Occipital lobe (tissue), 2 donors: Measurements from ENCODE around the gene RBFOX1. TPM values are rescaled to one million over a fixed set of nuclear protein-coding genes. Genes with fewer than 3 reads are reported as not detected.

Experiments
- DNase-seq: peaks from one replicate; lab custom pipeline; 2025; lab: John Stamatoyannopoulos, UW
- total RNA-seq: library from RNA; depleted of rRNA; stranded (reverse); fragments of >200 nt; gene quantifications from one replicate; pipeline ENCODE4 v1.2.3, GENCODE V29; 2014

RBFOX1 gene
- total RNA-seq, 1 donor from 2014 or later: 78.0 TPM

DNA sequence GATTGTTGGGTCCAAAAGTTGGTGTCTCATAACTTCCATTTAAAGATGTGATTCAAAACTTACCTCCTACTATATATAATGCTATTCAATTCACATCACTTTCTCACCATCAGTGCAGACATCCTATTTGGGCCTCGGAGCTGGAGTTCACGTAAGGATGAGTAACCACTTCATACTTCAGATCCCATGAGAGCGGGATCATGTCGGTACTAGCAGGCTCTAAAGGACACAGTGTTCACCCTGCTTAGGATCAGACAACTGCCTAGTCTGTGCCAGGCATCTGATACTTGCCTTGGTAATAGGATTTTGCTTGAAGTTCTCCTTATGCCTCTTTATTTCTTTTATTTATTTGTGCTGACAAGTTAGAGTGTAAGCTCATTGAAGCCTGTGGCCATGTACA, 39.5 kb downstream of the RBFOX1 start:
- no peak for DNase-seq

DNA sequence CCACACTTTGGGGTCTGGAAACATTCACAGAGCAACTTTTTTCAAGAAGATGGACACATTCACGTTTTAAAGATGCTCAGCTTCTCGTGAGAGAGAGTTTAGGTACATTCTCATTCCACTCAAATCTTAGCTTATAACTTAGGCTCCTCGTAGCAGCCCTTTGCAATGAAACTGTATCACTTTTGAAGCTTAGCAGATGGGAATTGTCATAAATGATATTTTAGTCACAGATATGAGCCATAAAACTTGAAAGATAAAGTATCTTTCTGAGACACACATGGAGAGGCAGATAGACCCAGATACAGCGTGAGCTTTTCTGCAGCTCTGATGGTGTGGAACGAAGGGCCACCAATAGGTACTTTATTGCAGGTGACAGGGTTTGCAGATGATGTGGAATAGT, 41.1 kb downstream of the RBFOX1 start:
- no peak for DNase-seq

DNA sequence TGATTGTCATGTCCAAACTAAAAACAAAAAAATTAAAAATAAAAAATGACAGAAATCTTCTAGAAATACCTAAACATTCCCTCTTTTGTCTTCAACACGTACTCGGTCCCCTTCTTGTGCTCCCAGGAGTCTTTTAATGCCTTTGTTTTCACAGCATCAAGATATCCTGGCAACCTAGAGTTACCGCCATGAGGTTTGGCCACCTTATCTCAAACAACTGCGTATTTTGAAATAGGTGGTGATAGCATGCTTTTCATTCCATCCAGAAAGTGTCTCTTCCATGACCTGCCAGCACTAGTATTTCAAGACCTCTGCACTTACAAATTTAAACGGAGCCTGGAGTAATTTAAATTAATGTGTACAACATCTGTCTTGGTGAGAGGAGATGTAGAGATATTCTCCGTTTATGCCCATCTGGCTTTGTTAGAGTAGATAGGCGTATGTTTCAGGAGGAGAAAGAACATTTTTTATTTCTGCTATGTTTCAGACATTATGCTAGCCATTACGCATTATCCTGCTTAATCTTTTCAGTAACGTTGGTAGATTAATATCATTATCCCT, 42.0 kb downstream of the RBFOX1 start:
- no peak for DNase-seq

DNA sequence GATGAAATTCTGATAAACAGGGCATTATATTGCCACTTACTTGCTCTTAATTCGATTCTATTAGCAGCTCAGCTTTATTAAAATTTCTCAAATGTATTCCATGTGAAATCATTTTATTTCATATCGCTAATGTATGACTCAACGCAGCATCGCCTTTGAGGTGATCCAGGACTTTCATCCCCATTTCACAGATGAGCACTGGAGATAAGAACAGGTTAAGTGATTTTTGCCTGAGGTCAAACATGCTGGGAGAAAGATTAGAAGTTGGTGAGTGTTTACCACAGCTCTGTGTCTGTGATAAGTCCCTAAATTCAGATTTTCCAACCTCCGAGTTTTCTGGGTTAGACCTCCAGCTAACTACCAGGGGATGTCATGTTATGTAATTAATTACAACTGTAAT, 43.6 kb downstream of the RBFOX1 start:
- DNase-seq: no peak

DNA sequence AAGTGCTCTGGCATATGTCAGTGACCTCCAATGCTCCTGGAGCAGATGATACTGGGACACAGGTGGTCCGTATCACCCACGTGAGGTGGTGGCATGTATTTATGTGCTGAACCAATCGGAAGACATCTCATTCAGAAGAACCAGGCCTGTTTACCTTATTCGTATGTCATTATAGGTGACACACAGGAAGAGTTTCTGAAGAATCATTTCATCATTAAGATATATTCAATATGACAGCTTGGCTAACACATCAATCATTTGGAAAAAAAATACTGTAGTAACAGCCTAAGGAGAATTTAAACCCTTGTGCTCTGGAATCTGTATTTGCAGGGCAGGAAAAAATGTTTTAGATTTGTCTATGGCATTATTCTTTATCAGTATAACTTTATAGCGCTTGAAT, 44.6 kb downstream of the RBFOX1 start:
- DNase-seq: no peak

DNA sequence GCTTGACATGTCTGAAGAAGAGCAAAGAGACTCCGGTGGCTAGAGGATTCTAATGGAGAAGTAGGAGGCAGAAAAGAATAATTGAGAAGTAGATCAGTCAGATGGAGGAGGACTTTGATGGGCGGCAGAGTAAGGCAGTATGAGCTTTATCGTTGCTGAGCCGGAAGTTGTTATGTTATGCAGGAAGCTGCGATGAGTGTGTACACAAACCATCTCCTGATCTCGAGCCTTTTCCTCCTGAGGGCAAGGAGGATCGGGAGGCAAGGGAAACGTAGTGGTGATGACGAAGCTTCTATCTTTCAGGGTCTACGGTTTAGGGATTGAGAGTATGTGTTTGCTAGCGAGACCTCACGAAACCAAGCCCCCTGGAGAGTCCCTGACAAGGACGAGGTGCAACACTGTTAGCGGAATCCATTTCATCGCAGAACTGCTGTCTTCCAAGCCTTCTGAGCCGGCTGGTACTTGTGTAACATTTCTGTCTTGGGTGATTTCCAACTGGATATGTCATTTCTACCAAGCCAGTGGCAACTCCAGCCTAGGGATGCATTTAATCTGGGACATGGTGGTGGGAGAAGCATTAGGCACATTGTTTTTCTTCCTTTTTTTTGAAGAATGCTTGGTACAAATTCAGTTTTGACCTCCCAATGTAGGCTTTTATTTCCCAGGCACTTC, 45.5 kb downstream of the RBFOX1 start:
- DNase-seq: no peak

DNA sequence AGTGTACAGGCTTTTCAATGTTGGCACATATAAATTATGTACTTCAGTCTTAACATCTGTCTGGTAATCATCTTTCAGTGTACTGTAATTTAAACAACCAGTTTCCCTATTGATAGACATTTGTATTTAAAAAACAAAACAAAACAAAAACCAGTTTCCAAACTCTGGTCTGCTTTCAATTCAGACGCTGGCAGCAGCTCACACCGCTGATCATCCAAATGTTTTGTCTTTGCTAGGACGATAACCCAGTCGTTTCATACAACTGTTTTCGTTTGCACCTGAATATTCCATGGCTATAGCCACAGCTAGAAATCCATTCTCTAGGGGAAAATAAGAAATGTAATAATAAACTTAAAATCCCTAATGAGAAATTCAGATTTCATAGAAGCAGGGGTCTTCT, 47.8 kb downstream of the RBFOX1 start:
- no peak for DNase-seq

DNA sequence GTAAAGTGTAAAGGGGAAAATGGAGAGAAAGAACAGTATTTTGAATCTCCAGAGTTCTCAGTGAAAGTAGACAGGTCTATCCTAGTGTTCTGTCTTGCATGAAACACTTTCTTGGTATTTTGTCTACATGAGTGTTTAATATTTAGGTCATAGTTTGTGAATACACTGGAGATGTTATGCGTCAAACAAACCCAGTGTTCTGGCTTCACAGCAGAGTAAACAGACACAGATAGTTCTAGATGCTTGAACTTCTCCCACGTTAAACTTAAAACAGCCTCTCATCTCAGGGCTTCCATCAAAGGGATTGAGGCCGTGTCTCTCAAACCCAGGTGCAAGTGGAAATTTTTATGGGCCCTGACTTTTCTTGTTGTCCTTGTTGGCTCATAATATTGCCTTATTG, 48.3 kb downstream of the RBFOX1 start:
- DNase-seq: no peak

DNA sequence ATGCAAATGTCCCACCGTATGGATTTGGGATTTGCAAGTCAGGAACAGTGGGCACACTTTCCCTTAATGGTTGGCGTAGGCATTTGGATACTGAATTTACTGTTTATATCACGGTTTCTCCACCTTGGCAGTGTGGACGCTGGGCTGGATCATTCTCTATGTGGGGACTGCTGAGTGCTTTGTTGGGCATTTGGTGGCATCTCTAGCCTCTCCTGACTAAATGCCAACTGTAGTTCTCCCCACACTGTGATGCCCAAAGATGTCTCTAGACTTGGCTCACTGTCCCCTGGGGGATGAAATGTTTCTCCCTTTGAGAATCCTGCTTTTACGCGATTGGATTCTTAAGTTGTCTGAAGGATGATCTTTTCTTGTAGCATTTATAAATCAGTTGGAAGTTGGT, 49.0 kb downstream of the RBFOX1 start:
- no peak for DNase-seq

DNA sequence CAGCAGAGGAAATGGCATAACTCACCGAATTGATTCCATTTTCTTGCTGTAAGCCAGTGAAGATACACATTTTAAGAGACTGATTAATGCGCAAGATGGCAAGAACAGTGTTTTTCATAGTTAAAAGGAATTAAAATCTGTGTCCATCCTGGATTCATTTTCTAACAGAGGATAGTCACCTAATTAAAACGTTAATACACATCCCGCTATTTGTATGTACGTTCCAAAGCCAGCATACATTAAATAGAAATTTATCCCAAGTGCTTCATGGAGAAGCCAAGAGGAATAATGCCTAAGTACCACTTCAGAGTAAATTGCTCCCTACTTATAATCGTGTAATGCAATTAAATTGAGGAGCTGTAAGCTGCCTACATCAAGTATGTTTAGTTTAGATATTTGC, 49.9 kb downstream of the RBFOX1 start:
- DNase-seq: no peak

DNA sequence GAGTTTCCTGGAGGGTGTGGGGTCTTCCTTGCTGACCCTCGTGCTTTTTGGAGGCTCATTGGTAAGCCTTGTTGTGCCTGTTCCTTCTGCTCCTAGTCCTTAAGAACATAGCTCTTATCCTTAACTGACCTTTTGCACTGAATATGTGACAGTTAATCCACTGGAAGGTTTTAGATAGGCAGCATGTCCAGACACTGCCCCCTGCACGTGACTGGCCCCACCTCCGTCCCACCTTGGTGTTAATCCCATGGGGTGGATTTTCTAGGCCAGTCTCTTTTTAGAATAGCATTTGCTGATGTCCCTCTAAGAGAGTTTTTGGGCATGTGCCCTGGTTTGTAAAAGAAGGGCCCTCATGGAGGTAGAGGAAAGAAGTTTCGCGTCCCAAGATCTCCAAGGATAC, 58.3 kb downstream of the RBFOX1 start:
- no peak for DNase-seq

DNA sequence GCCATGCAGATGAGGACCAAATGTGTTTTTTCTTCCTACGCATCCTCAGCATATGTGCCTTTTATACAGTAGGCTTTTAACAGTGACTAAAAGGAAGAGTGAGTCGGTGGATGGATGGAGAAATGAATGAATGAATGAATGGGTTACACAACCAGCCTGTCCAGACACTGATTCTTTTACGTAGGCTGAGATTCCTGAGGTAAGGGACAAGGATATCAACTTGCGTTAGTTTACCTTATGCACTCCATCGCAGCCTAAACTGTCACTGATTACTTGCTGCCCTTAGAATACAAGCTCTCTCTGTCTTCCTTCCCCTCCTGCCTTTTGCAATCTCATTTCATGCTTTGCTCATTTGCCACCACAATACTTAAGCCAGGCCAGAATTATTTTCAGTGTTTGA, 59.0 kb downstream of the RBFOX1 start:
- DNase-seq: no peak

DNA sequence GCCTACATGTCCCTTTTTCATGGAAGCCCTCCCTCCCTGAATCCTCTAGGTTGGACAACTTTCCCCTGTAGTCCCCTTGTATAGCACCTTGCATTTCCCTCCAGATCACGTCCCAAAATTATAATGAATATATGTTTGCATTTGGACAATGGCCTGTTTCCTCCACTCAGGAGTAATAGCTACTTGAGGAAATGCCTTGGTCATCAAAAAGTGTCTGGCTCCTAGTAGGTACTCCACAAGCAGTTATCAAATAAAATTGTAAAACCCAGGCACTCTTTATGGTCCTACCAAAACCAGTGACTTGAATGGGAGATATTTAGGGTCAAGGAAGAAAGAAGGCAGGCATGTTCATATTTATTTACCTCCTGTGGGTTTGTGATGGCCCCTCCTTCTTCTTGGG, 59.6 kb downstream of the RBFOX1 start:
- no peak for DNase-seq

DNA sequence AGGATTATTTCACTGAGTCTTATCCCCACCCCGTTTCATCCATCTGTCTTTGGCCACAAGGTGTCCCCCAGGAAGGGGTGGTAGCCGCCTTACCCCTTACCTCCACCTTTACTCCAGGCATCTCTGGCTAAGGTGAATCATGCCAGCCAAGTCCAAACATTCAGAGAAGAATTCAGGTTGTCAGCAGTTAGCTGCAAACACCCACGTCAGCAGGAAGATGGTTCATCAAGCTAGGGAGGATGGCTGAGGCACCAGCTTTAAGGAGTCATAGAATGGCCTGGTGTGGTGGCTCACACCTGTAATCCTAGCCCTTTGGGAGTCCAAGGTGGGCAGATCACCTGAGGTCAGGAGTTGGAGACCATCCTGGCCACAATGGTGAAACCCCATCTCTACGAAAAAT, 61.0 kb downstream of the RBFOX1 start:
- no peak for DNase-seq

DNA sequence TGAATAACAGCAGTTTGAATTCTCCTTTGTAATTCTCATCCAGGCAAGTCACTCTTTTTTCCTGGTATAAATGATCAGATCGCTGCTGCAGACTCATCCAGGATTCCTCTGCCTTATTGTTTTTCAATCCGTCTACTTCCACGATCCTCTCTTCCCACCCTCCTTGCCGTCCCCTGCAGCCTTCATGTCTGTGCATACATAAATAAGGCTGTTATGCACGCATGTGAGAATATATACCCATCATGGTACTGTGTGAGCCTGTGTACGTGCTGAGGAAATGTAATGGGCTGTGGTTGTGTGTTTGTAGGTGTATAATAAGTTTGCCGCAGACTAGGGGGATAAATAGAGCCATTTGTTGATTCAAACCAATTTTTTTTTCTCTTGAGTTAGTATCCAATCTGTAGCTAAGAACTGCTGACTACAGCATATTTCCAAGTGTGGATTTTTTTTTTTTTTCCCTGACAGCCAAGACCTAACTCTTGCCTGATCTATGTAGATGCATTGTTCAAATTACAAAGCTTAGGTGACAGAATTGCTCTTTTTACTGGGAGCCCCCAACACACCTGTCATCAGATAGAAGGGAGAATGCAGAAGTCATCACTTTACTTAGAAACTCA, 62.2 kb downstream of the RBFOX1 start:
- no peak for DNase-seq

DNA sequence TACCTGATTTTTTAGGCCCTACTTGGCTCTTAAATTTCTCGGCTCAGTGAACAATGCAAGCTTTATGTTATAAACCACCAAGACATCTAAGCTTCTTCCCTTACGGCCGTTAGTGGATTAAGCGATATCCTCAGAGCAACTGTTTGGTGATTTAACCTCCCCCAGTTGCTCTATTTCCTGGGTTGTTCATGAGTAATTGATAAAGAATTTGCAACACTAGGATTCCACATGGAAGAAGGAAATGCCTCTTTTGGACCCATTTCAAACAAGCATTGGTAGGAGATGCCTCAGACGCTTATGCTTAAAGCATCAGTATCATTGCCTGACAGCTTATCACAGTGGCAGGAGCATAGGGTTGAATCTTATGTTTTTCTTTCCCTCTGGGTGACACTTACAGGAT, 65.3 kb downstream of the RBFOX1 start:
- DNase-seq: no peak

DNA sequence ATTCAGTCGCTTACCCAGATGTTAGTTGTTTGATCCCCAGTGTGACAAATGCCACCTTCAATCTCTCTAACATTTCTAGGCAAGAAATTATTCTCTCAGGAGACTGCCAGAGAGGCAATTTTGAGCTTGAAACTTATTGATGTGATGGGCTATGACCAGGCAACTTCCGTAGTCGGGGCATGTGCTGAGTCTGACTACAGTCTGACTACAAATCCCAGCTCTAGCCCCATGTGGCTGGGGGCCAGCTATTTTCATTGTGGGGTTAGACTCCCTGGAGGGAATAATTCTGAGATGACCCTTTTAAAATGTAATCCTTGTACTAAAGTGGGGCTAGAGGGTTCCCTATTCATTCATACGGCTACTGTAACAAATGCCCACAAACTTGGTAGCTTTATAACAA, 65.9 kb downstream of the RBFOX1 start:
- no peak for DNase-seq

DNA sequence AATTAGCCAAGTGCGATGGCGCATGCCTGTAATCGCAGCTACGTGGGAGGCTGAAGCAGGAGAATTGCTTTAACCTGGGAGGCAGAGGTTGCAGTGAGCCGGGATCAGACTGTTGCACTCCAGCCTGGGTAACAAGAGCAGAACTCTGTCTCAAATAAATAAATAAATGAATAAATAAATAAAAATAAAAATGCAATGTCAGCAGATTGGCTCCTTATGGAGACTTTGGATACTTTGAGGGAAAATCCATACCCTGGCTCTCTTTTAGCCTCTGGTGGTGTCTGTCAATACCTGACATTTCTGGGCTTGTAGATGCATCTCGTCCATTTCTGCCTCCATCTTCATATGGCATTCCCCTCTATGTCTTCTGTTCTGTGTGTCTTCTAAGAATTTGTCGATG, 66.7 kb downstream of the RBFOX1 start:
- no peak for DNase-seq

DNA sequence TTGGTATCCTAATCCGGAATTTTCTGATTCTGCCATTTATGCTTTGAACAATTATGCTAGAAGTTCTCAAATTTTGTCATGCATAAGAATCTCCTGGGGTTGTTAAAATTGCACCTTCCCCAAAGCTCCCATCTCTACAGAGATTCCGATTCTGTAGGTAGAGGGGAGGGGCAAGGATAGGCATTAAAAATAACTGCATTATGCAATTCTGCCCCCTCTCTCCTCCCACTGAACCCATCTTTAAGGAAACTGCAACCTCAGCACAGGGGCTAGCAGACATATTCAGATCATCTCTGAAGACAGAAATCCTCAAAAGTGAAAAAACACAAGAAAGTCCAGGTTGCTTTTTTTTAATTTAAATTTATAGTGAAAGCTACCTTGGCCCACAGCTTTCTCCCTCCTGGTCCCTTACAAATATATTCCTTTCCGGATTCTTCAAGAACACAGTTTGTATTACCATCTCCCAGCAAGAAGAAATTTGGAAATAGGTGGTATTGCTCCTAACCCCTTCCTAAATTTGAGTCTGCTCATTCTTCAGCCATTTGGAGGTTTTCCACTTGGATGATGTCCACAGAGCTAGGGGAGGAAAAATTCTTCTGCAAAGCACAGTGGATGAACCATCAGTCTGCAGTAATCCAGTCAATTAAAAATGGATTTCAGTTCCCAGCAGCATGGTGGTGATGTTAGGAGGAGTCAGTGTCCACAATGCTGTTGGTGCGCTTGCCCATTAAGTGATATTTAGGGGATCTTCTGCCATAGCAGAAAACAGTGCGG, 67.7 kb downstream of the RBFOX1 start:
- DNase-seq: no peak

DNA sequence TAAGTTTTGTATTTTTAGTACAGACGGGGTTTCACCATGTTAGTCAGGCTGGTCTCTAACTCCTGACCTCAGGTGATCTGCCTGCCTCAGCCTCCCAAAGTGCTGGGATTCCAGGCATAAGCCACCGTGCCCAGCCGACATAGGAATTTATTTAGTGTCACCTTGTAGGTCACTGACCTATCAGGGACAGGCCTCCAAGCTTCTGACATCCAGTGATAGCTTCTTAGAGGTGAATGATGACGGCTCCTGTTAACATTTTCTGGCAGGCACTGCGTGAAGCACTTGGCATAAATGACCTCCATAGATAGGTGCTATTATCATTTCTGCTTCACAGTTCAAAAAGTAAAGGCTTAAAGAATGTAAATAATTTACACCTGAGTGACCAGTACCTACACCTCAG, 71.6 kb downstream of the RBFOX1 start:
- DNase-seq: no peak

DNA sequence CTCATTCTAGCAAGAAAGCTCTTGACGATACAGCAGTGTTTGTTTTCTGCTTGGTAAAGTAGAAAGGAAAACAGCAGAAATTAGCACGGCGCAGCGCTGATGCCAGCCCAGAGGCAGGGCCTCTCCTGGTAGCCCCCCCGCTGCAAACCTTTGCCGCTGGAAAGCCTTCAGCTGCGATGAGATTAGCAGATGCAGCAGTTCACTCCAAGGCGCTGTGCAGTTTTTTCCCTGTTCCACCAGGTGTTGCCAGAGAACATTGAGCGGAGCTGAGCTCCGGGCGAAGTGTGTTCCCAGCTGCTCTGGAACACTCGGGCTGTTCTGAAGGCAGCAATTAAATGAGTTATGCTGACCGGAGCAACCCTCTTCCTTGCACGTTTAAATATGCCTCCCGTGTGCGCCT, 72.5 kb downstream of the RBFOX1 start:
- peak; percentile 80 for DNase-seq

DNA sequence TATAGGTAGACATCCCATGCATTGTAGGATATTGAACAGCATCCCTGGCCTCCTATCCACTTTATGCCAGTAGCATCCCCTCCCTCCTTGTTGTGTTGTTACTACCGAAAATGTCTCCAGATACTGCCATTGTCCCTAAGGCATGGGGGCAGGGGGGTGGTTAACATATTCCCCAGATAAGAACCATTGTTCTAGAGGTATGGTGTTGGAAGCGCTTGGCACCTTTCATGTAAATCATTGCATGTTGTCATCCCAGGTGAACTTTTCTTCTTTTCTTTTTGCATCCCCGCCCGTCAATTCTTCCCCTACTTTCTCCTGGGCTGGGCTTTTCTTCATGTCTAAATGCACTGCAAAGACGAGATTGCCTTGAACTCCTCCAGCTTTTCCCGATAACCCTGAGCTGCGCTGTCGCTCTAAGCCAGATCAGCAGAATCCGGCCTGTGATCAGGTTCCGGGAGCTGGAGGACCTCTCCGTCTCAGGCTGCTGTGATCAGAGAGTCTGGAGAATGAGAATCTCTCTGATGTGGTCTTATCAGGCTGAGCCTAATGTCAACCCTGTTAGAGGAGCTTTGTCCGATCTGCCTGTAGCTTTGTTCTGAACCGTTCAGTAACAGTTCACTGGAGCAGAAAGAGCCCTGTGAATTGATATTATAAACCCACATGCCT, 76.2 kb downstream of the RBFOX1 start:
- no peak for DNase-seq
